Left renal pelvis (tissue), 4 donors: Measurements from ENCODE around the gene MAGEA3. TPM values are rescaled to one million over a fixed set of nuclear protein-coding genes. Genes with fewer than 3 reads are reported as not detected.
"Not testable (repeated sequence)": the region's sequence is repeated elsewhere in the genome, so short reads cannot be mapped to it uniquely, and the experiment has no call there.

Source experiments
- DNase-seq, 4 donors: peaks; one replicate each; pipeline ENCODE4 v3.0.0-alpha.2; 2013; ENCODE audit warnings: low read depth in 4 of 4, low spot score in 3 of 4
- polyA plus RNA-seq, 4 donors: library from polyadenylated mRNA; unstranded; fragments of 120-200 nt; gene quantifications; one replicate each; pipeline ENCODE4 v1.2.1, GENCODE V29; 2013; ENCODE audit not compliant: insufficient read length in 4 of 4

MAGEA3 gene, protein sequence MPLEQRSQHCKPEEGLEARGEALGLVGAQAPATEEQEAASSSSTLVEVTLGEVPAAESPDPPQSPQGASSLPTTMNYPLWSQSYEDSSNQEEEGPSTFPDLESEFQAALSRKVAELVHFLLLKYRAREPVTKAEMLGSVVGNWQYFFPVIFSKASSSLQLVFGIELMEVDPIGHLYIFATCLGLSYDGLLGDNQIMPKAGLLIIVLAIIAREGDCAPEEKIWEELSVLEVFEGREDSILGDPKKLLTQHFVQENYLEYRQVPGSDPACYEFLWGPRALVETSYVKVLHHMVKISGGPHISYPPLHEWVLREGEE
- polyA plus RNA-seq, result not detected

DNA sequence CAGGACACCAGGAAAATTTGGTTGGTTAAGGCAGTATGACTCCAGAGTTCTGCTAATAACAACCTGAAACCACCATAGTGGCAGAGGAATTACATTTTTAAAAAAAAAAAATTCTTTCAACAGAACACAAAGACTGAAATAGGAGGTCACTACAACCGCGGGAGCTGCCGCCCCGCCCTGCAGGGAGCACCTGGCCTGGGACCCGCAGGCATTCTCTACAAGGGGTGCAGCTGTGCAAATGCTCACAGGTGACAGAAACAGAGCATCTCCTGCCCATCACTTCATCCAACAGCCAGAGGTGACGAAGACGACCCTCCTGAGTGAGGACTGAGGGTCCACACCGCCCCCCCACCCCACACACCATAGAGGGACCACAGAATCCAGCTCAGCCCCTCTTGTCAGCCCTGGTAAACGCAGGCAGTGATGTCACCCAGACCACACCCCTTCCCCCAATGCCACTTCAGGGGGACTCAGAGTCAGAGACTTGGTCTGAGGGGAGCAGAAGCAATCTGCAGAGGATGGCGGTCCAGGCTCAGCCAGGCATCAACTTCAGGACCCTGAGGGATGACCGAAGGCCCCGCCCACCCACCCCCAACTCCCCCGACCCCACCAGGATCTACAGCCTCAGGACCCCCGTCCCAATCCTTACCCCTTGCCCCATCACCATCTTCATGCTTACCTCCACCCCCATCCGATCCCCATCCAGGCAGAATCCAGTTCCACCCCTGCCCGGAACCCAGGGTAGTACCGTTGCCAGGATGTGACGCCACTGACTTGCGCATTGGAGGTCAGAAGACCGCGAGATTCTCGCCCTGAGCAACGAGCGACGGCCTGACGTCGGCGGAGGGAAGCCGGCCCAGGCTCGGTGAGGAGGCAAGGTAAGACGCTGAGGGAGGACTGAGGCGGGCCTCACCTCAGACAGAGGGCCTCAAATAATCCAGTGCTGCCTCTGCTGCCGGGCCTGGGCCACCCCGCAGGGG, at the start of gene MAGEA3:
Gene MAGEA3, plus strand, starts transcription at position 843 of the 980 bp plus-strand sequence. CDS start 2,039 bp downstream, outside the sequence.
- not testable (repeated sequence) for DNase-seq

DNA sequence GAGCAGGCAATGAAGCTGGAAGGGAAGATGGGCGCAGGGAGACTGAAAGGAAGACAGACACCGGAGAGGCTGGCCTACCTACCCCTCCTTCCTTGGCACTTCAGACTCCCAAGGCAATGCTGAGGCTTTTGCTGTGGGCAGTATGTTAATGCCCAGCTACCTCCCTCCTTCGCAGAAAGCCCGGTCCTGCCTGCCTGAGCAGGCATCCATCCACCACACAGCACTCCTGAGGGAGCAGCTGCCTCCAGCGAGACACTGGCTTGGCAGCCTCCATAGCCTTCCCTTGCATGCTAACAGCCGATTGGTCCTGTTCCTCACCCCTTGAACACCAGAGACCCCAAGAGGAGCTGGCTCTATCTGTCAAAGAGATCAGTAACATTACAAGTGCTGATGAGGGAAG, 46.5 kb upstream of the MAGEA3 start:
- DNase-seq, result no peak

DNA sequence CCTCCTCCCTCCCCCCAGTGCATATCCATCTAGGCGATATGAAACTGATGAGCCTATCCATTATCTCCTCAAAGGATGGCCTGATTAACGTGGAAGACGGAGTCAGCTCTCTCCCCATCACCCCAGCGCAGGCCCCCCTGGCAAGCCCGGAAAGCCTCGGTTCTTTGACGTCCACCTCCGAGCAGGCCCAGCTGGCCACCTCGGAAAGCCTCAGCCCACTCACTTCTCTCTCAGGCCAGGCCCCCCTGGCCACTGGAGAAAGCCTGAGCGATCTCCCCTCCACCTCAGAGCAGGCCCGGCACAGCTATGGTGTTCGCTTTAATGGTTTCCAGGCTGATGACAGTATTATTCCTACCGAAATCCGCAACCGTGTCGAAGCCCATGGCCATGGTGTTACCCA, 46.1 kb upstream of the MAGEA3 start:
- no peak for DNase-seq

DNA sequence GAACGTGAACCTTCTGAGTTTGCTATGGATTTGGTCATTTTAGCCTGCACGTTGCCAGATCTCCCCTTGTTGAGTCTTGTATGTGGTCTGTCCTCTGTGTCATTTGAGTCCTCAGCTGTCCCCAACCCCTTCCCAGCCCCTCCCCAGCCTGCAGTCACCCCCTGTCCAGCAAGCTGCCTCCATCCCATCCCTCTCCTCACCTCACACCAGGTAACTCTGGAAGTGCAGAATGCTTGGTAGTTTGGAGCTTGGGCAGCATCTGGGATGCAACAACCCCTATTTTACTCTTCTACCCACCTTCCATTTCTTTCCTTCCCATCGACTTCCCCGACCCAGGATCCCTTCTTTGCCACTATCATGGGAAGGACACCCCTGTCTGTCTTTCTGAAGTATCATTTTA, 42.5 kb upstream of the MAGEA3 start:
- no peak for DNase-seq

DNA sequence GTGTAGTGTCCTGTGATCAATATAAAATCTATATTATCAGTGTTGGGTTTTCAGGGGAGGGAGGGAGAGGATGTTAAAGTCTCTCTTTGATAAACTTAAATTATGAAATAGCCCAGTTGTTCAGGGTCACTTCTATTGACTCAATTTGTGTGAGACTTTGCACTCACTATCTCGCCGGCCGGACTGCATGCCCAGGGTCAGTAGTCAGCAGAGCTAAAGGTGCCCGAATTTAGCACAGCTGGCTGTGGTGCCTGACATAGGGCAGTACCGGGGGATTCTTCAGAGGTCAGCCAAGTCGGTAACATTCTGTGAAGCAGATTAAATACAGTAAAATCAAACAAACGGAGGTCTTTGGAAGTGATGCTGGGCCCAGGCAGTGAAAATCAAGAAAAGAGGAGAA, 41.7 kb upstream of the MAGEA3 start:
- no peak for DNase-seq

DNA sequence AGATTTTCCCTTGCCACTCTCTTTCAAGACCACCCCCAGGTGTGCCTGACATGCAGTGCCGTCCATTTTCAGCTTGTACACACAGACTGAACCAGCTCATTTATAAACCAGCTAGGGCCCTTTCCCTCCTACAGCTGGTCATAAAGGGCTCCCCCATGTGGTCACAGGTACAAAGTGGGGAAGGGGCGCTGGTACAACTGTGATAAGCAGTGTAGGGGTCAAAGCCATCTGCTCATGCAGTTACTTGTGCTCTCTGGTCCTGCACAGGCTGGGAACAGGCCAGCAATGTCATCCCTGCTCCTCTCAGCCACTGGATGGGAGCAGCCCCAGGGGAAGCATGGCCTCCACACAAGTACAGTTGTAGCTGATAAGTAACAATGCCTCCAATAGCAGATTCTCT, 40.3 kb upstream of the MAGEA3 start:
- DNase-seq, result no peak

DNA sequence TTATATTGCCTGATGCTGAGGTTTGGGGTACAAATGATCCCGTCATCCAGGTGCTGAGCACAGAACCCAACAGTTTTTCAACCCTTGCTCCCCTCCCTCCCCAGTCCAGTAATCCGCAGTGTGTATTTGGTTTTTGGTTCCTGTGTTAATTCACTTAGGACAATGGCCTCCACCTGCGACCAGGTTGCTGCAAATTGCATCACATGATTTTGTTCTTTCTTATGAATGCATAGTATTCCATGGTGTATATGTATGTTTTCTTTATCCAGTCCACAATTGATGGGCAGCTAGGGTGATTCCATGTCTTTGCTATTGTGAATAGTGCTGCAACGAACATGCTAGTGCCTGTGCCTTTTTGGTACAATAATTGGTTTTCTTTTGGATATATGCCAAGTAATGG, 35.5 kb upstream of the MAGEA3 start:
- no peak for DNase-seq

DNA sequence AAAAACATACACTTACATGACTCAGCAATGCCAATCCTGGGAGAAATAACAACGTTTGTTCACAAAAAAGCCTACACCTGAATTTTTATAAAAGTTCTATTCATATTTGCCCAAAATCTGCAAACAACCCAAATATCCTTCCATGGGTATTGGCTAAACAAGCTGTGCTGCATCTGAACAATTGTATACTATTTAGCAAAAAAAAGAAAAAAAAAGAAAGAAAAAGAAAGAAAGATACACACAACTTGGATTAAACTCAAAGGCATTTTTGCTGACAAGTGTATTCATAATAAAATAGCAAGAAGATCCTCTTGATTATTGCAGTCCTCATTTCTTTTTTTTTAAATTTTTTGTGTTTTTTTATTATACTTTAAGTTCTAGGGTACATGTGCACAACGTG, 24.5 kb upstream of the MAGEA3 start:
- DNase-seq, result no peak

DNA sequence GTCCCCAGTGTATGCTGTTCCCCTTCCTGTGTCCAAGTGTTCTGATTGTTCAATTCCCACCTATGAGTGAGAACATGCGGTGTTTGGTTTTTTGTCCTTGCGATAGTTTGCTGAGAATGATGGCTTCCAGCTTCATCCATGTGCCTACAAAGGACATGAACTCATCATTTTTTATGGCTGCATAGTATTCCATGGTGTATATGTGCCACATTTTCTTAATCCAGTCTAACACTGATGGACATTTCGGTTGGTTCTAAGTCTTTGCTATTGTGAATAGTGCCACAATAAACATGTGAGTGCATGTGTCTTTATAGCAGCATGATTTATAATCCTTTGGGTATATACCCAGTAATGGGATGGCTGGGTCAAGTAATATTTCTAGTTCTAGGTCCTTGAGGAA, 23.9 kb upstream of the MAGEA3 start:
- DNase-seq, result not testable (repeated sequence)

DNA sequence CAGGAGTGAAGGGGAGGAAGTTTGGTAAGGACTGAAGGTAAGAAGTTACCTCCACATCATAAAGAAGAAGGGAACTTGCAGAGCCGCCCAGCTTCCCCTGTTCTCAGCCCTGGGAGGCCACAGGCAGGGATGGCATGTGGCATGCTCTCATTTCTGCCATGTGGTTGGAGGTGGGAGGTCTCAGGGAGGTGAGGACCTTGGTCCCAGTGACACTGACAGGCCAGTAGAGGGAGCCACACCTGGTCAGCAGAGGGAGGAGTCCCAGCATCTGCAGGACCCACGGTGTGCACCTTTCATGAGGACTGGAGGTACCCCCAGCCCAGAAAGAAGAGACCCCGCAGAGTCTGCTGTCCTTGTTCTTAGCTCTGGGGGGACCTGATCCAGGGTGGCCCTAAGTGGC, 17.6 kb upstream of the MAGEA3 start:
- not testable (repeated sequence) for DNase-seq

DNA sequence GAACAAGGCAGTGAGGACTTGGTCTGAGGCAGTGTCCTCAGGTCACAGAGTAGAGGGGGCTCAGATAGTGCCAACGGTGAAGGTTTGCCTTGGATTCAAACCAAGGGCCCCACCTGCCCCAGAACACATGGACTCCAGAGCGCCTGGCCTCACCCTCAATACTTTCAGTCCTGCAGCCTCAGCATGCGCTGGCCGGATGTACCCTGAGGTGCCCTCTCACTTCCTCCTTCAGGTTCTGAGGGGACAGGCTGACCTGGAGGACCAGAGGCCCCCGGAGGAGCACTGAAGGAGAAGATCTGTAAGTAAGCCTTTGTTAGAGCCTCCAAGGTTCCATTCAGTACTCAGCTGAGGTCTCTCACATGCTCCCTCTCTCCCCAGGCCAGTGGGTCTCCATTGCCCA, 1.8 kb downstream of the MAGEA3 start:
- not testable (repeated sequence) for DNase-seq

DNA sequence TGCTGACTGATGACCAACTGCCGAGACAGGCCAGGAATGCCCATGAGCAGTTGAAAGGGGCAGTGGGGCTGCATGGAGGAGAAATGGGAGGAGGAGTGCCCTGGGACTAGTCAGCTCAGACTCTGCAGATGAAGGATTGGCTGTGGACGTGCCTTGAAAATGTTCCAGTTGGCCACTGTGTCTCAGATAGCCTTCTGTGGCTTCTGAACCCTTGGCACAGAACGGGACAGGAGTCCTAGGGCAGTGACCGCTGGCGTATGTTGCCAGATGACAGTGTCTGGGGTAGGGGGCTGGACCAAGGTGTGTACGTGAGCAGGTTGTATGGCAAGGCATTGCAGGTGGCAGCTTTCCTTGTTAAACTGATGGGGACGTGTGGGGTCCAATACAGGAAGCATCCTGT, 7.9 kb downstream of the MAGEA3 start:
- DNase-seq, result not testable (repeated sequence)

DNA sequence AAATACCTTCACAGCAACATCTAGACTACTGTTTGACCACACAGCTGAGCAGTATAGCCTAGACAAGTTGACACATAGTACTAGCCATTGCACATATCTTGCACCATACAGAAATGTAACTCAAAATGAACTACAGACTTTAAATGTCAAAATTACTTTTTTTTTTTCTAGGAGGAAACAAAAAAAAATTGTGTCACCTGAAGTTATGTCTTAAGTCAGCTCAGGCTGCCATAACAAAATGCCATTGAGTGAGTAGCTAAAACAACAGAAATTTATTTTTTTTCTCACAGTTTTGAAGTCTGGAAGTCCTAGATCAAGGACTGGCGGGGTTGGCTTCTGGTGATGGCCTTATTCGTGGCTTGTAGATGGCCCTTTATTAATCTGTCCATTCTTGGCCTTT, 10.6 kb downstream of the MAGEA3 start, which contains the start of gene CSAG2:
Gene CSAG2, minus strand, starts transcription at position 101 of the 400 bp plus-strand sequence. CDS start 161 bp downstream, outside the sequence.
- not testable (repeated sequence) for DNase-seq

DNA sequence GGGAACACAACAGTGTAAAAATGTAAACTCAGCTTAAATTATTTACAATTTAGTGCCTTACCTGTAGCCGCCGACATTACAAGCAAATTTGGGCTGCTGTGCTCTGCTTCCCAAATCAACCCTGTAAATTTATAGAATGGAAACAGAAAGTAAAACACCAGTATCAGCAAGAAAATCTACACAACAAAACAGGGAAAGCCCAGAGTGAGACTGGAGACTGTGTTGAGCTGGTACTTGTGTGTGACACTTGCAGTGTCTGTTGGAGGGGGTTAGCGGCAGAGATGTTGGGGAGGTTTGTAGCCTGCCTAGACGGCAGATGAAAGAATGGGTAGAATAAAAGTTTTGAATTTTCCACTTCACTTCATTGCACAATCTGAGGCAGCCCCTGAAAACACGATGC, 14.6 kb downstream of the MAGEA3 start:
- not testable (repeated sequence) for DNase-seq

DNA sequence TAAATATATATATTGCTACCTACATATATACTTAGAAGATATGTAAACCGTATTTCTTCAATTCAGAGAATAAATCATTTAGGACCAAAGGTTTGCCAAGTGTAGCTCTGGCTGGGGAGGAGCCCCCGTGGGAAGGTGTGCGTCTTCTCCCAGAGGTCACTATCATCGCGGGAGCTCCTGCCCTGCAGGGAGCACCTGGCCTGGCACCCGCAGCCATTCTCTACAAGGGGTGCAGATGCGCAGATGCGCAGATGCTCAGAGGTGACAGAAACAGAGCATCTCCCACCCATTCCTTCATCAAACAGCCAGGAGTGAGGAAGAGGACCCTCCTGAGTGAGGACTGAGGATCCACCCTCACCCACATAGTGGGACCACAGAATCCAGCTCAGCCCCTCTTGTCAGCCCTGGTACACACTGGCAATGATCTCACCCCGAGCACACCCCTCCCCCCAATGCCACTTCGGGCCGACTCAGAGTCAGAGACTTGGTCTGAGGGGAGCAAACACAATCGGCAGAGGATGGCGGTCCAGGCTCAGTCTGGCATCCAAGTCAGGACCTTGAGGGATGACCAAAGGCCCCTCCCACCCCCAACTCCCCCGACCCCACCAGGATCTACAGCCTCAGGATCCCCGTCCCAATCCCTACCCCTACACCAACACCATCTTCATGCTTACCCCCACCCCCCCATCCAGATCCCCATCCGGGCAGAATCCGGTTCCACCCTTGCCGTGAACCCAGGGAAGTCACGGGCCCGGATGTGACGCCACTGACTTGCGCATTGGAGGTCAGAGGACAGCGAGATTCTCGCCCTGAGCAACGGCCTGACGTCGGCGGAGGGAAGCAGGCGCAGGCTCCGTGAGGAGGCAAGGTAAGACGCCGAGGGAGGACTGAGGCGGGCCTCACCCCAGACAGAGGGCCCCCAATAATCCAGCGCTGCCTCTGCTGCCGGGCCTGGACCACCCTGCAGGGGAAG, 15.5 kb downstream of the MAGEA3 start, which contains the start of gene MAGEA2B:
Gene MAGEA2B, plus strand, starts transcription at position 814 of the 973 bp plus-strand sequence. CDS start 2,479 bp downstream, outside the sequence.
- not testable (repeated sequence) for DNase-seq

DNA sequence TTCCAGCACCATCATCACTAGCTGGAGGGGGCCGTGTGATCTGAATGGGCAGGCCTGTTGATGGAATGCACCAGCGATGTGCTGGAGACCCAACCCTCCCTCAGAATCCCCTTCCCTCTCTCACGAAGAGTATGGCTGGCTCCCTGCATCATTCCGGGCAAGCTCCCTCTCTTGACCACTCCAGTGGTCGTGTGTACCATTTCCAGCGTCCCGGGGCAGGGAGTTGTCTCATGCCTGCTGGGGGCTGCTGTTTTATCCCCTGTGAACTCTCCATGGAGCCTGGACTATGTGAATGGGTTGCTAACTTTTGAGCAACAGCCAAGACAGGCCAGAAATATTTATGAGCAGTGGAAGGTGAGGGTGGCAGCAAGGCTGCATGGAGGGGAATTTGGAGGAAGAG, 26.8 kb downstream of the MAGEA3 start:
- no peak for DNase-seq

DNA sequence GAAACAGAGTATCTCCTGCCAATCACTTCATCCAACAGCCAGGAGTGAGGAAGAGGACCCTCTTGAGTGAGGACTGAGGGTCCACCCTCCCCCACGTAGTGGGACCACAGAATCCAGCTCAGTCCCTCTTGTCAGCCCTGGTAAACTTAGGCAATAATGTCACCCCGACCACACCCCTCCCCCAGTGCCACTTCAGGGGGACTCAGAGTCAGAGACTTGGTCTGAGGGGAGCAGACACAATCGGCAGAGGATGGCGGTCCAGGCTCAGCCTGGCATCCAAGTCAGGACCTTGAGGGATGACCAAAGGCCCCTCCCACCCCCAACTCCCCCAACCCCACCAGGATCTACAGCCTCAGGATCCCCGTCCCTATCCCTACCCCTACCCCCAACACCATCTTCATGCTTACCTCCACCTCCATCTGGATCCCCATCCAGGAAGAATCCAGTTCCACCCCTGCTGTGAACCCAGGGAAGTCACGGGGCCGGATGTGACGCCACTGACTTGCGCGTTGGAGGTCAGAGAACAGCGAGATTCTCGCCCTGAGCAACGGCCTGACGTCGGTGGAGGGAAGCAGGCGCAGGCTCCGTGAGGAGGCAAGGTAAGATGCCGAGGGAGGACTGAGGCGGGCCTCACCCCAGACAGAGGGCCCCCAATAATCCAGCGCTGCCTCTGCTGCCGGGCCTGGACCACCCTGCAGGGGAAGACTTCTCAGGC, 34.8 kb downstream of the MAGEA3 start, which contains the start of the genes CSAG1 and MAGEA12:
Gene CSAG1, minus strand, starts transcription at position 461 of the 715 bp plus-strand sequence. CDS start 1,261 bp downstream, outside the sequence.
Gene MAGEA12, plus strand, starts transcription at position 497 of the 715 bp plus-strand sequence. CDS start 2,405 bp downstream, outside the sequence.
- no peak for DNase-seq

DNA sequence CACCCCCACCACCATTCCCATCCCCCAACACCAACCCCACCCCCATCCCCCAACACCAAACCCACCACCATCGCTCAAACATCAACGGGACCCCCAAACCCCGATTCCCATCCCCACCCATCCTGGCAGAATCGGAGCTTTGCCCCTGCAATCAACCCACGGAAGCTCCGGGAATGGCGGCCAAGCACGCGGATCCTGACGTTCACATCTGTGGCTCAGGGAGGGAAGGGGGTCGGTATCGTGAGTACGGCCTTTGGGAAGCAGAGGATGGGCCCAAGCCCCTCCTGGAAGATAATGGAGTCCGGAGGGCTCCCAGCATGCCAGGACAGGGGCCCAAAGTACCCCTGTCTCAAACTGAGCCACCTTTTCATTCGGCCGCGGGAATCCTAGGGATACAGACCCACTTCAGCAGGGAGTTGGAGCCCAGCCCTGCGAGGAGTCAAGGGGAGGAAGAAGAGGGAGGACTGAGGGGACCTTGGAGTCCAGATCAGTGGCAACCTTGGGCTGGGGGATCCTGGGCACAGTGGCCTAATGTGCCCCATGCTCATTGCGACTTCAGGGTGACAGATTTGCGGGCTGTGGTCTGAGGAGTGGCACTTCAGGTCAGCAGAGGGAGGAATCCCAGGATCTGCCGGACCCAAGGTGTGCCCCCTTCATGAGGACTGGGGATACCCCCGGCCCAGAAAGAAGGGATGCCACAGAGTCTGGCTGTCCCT, 35.7 kb downstream of the MAGEA3 start:
- DNase-seq, result not testable (repeated sequence)
